ENCODE data around the gene PNPLA5.
A peak's percentile ranks its signal among the peaks of the same experiment; 100 is the strongest.

The PNPLA5 gene

GRCh38 chr22:43858156-43858895, 33.5 kb downstream of the PNPLA5 start:
- H3K36me3 Mint-ChIP-seq (ENCODE audit: low read depth), result peaks cover 15% of the 10 kb centered on the region
- no peak overlapping the region for H3K27ac Mint-ChIP-seq
- no peak for TF ChIP-seq CTCF (IDR thresholded peaks at IDR 0.05)
- H3K4me3 Mint-ChIP-seq, result no peak overlapping the region
- peaks cover 42% of the 10 kb centered on the region for H3K27me3 Mint-ChIP-seq (ENCODE audit: low read depth, poor library complexity)
- H3K9me3 Mint-ChIP-seq, result peaks cover 21% of the 10 kb centered on the region
- H3K4me1 Mint-ChIP-seq, result peaks cover 9% of the 10 kb centered on the region
- no peak for DNase-seq

- DNase-seq, result no peak
- Mint-ChIP-seq H3K27me3 (ENCODE audit: low read depth, poor library complexity) (peaks cover 33% of the 10 kb centered on the region), H3K4me3 (no peak overlapping the region), H3K27ac (no peak overlapping the region), H3K9me3 (peaks cover 21% of the 10 kb centered on the region), H3K36me3 (ENCODE audit: low read depth) (peaks cover 15% of the 10 kb centered on the region), H3K4me1 (peaks cover 14% of the 10 kb centered on the region)
- no peak for TF ChIP-seq CTCF (IDR thresholded peaks at IDR 0.05)
Observed at GRCh38 chr22:43857367-43857766, 34.4 kb downstream of the PNPLA5 start.

DNA sequence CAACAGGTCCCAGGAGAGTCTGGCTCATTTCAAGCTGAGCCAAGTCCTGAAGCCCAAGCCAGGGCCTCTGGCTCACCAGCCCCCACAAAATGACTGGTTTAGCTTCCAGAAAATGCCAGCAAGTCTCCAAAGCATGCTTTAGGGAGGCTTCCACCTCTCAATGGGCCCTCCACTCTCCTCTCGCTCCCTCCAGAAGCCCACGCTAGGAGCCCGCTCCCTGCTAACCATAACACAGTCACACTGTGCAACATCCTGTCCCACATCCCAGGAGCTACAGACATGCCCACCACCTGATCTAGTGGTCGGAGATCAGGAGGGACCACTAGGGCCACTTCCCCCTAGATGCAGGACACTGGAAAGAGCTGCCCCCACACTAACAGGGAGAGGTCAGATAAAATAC, 36.4 kb downstream of the PNPLA5 start:
- Mint-ChIP-seq H3K27me3 (ENCODE audit: low read depth, poor library complexity) (peaks cover 21% of the 10 kb centered on the region), H3K27ac (no peak overlapping the region), H3K4me3 (no peak overlapping the region), H3K4me1 (peaks cover 9% of the 10 kb centered on the region), H3K36me3 (ENCODE audit: low read depth) (peaks cover 15% of the 10 kb centered on the region), H3K9me3 (peaks cover 21% of the 10 kb centered on the region)
- DNase-seq, result no peak
- no peak for TF ChIP-seq CTCF (IDR thresholded peaks at IDR 0.05)

DNA sequence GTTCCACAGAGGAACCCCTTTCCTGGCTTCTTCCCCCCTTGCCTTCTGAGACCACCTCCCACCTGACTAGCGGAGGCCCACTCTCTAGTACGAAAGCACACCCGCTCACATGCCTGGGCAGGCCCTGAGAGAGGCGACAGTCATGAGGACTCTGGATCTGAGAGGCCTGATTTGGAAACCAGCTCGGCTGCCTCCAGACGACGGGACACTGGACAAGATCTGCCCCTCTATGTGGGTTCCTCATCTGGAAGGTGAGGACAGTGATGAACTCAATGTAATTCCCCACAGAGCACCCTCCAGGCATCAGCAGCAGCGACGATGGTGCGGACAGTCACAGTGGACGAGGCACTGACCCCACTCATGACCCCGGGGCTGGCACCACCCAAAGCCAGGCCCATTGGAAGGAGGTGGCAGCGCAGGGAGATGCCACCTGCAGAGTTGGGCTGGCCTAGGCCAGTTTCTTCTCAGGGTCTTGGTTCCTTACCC, 37.0 kb downstream of the PNPLA5 start:
- Mint-ChIP-seq H3K27ac (peak overlapping the region; percentile 48), H3K9me3 (peaks cover 21% of the 10 kb centered on the region), H3K4me1 (peaks cover 9% of the 10 kb centered on the region), H3K27me3 (ENCODE audit: low read depth, poor library complexity) (peaks cover 16% of the 10 kb centered on the region), H3K36me3 (ENCODE audit: low read depth) (peaks cover 15% of the 10 kb centered on the region), H3K4me3 (no peak overlapping the region)
- no peak for TF ChIP-seq CTCF (IDR thresholded peaks at IDR 0.05)
- DNase-seq, result no peak

- peaks cover 12% of the 10 kb centered on the region for H3K27me3 Mint-ChIP-seq (ENCODE audit: low read depth, poor library complexity)
- H3K4me3 Mint-ChIP-seq, result no peak overlapping the region
- peaks cover 21% of the 10 kb centered on the region for H3K9me3 Mint-ChIP-seq
- DNase-seq, result no peak
- no peak overlapping the region for H3K27ac Mint-ChIP-seq
- H3K4me1 Mint-ChIP-seq, result peaks cover 13% of the 10 kb centered on the region
- no peak for TF ChIP-seq CTCF (IDR thresholded peaks at IDR 0.05)
- H3K36me3 Mint-ChIP-seq (ENCODE audit: low read depth), result peaks cover 15% of the 10 kb centered on the region
Observed at GRCh38 chr22:43854121-43854785, 37.6 kb downstream of the PNPLA5 start.

Measured in nephron progenitor cell (in vitro differentiated cells).